Stimulated activated naive CD4-positive, alpha-beta T cell treated with Interleukin-2 at 50 U/mL for 16 hours (primary cell): ENCODE results near the gene KIFC1.
"Not testable (repeated sequence)": the region's sequence is repeated elsewhere in the genome, so short reads cannot be mapped to it uniquely, and the experiment has no call there.

Source experiments
- DNase-seq: peaks from one replicate; lab custom pipeline; 2025; lab: John Stamatoyannopoulos, UW

Gene KIFC1

GRCh38 chr6:33373960-33374910 lies 17.4 kb upstream of the KIFC1 start:
- no peak for DNase-seq

- no peak for DNase-seq
Measured at GRCh38 chr6:33375143-33375671, 16.4 kb upstream of the KIFC1 start.

- no peak for DNase-seq
Measured at GRCh38 chr6:33377171-33377570, 14.5 kb upstream of the KIFC1 start.

GRCh38 chr6:33379184-33379583 lies 12.4 kb upstream of the KIFC1 start:
- DNase-seq: not testable (repeated sequence)

- no peak for DNase-seq
Measured at GRCh38 chr6:33380272-33380981, 11.2 kb upstream of the KIFC1 start.

- DNase-seq: no peak
Measured at GRCh38 chr6:33383427-33384185, 8.0 kb upstream of the KIFC1 start.

GRCh38 chr6:33384581-33385020 lies 7.0 kb upstream of the KIFC1 start:
- DNase-seq: no peak

GRCh38 chr6:33390173-33390572 lies 1.4 kb upstream of the KIFC1 start:
- no peak for DNase-seq

GRCh38 chr6:33390767-33391277 lies 801 bp upstream of the KIFC1 start:
- DNase-seq: no peak

- no peak for DNase-seq
Measured at GRCh38 chr6:33391922-33392594, 435 bp downstream of the KIFC1 start.

- DNase-seq: no peak
Measured at GRCh38 chr6:33392595-33392948, 949 bp downstream of the KIFC1 start.

- no peak for DNase-seq
Measured at GRCh38 chr6:33392979-33393378, 1.4 kb downstream of the KIFC1 start.

GRCh38 chr6:33397541-33397940 lies 5.9 kb downstream of the KIFC1 start:
- DNase-seq: no peak

- DNase-seq: not testable (repeated sequence)
Measured at GRCh38 chr6:33398601-33399000, 7.0 kb downstream of the KIFC1 start.

GRCh38 chr6:33399881-33400280 lies 8.3 kb downstream of the KIFC1 start:
- DNase-seq: not testable (repeated sequence)

- no peak for DNase-seq
Measured at GRCh38 chr6:33404884-33405283, 13.3 kb downstream of the KIFC1 start.

- DNase-seq: no peak
Measured at GRCh38 chr6:33405386-33405940, 13.8 kb downstream of the KIFC1 start.

GRCh38 chr6:33406126-33406525 lies 14.5 kb downstream of the KIFC1 start:
- DNase-seq: no peak

GRCh38 chr6:33407132-33407718 lies 15.6 kb downstream of the KIFC1 start:
- no peak for DNase-seq

- peak; percentile 100 for DNase-seq
Measured at GRCh38 chr6:33410050-33410710, 18.6 kb downstream of the KIFC1 start.
